ENCODE results near the gene APOF. TPM values are rescaled to one million over a fixed set of nuclear protein-coding genes. Genes with fewer than 3 reads are reported as not detected.

APOF gene
- total and polyA plus RNA-seq, 9 of the 15 experiments (the other 6 are each of a cell fraction or from before 2014, with no cell fraction given) = 0.09 to 0.15 (median 0.12) TPM; not detected in 5

GRCh38 chr12:56359851-56360767, 2.5 kb downstream of the APOF start, which contains the start of gene STAT2 (continued):
- TF ChIP-seq, protein P1, sequence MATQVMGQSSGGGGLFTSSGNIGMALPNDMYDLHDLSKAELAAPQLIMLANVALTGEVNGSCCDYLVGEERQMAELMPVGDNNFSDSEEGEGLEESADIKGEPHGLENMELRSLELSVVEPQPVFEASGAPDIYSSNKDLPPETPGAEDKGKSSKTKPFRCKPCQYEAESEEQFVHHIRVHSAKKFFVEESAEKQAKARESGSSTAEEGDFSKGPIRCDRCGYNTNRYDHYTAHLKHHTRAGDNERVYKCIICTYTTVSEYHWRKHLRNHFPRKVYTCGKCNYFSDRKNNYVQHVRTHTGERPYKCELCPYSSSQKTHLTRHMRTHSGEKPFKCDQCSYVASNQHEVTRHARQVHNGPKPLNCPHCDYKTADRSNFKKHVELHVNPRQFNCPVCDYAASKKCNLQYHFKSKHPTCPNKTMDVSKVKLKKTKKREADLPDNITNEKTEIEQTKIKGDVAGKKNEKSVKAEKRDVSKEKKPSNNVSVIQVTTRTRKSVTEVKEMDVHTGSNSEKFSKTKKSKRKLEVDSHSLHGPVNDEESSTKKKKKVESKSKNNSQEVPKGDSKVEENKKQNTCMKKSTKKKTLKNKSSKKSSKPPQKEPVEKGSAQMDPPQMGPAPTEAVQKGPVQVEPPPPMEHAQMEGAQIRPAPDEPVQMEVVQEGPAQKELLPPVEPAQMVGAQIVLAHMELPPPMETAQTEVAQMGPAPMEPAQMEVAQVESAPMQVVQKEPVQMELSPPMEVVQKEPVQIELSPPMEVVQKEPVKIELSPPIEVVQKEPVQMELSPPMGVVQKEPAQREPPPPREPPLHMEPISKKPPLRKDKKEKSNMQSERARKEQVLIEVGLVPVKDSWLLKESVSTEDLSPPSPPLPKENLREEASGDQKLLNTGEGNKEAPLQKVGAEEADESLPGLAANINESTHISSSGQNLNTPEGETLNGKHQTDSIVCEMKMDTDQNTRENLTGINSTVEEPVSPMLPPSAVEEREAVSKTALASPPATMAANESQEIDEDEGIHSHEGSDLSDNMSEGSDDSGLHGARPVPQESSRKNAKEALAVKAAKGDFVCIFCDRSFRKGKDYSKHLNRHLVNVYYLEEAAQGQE (IDR thresholded peaks at IDR 0.05; ENCODE audit: borderline replicate concordance) = peak; percentile 46
- TF ChIP-seq, protein P1 (CRISPR knock-in tag; IDR thresholded peaks at IDR 0.05; ENCODE audit: low read depth) = no peak
- TF ChIP-seq, protein P2, sequence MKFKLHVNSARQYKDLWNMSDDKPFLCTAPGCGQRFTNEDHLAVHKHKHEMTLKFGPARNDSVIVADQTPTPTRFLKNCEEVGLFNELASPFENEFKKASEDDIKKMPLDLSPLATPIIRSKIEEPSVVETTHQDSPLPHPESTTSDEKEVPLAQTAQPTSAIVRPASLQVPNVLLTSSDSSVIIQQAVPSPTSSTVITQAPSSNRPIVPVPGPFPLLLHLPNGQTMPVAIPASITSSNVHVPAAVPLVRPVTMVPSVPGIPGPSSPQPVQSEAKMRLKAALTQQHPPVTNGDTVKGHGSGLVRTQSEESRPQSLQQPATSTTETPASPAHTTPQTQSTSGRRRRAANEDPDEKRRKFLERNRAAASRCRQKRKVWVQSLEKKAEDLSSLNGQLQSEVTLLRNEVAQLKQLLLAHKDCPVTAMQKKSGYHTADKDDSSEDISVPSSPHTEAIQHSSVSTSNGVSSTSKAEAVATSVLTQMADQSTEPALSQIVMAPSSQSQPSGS (CRISPR knock-in tag; IDR thresholded peaks at IDR 0.05) = no peak
- TF ChIP-seq ZNF511 (CRISPR knock-in tag; IDR thresholded peaks at IDR 0.05) (0 out of 2 replicates have a peak, but pooled peaks have one; percentile 37), ARID3B (CRISPR knock-in tag; IDR thresholded peaks at IDR 0.05; ENCODE audit: borderline replicate concordance) (no peak), ZNF696 (CRISPR knock-in tag; conservative IDR thresholded peaks at IDR 0.05) (no peak), TAL1 (IDR thresholded peaks at IDR 0.05) (no peak), OTX1 (CRISPR knock-in tag; IDR thresholded peaks at IDR 0.05) (no peak), GATA2 (CRISPR knock-in tag; IDR thresholded peaks at IDR 0.05) (no peak), ARID4B (CRISPR knock-in tag; IDR thresholded peaks at IDR 0.05) (no peak; the same call in 1 of the 2 replicates)

All from K562 (cell line).